ENCODE results near the gene MTSS2.

- TF ChIP-seq, protein P1, sequence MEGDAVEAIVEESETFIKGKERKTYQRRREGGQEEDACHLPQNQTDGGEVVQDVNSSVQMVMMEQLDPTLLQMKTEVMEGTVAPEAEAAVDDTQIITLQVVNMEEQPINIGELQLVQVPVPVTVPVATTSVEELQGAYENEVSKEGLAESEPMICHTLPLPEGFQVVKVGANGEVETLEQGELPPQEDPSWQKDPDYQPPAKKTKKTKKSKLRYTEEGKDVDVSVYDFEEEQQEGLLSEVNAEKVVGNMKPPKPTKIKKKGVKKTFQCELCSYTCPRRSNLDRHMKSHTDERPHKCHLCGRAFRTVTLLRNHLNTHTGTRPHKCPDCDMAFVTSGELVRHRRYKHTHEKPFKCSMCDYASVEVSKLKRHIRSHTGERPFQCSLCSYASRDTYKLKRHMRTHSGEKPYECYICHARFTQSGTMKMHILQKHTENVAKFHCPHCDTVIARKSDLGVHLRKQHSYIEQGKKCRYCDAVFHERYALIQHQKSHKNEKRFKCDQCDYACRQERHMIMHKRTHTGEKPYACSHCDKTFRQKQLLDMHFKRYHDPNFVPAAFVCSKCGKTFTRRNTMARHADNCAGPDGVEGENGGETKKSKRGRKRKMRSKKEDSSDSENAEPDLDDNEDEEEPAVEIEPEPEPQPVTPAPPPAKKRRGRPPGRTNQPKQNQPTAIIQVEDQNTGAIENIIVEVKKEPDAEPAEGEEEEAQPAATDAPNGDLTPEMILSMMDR (IDR thresholded peaks at IDR 0.05; ENCODE audit: control extremely low read depth in 1 of 3, insufficient read depth in 1 of 3, low read depth in 1 of 3, low read length in 3 of 3): no peak
- TF ChIP-seq FOSL1 (IDR thresholded peaks at IDR 0.05; ENCODE audit: insufficient read depth, low read depth, low read length) (no peak), RXRA (IDR thresholded peaks at IDR 0.05; ENCODE audit: insufficient read depth, low read depth, low read length) (no peak), POLR2A (IDR thresholded peaks at IDR 0.05; ENCODE audit: control extremely low read depth in 1 of 2, low read depth in 2 of 2, low read length in 2 of 2) (no peak), MAX (IDR thresholded peaks at IDR 0.05) (no peak), GABPA (IDR thresholded peaks at IDR 0.05; ENCODE audit: borderline replicate concordance, insufficient read depth, low read length) (no peak), EP300 (IDR thresholded peaks at IDR 0.05; ENCODE audit: borderline replicate concordance in 1 of 2, low read depth in 2 of 2, low read length in 2 of 2) (no peak), USF2 (IDR thresholded peaks at IDR 0.05; ENCODE audit: low read length) (no peak), SP2 (IDR thresholded peaks at IDR 0.05; ENCODE audit: low read length) (no peak), TAF1 (IDR thresholded peaks at IDR 0.05; ENCODE audit: low read depth, low read length) (no peak), HDAC6 (IDR thresholded peaks at IDR 0.05; ENCODE audit: low read depth, low read length) (no peak)
Observed at GRCh38 chr16:70730031-70730430, 44.2 kb upstream of the MTSS2 start.

Measured in H1 (cell line).